ENCODE measurements around the gene PDE3A.
"Not testable (repeated sequence)": the region's sequence is repeated elsewhere in the genome, so short reads cannot be mapped to it uniquely, and the experiment has no call there.

PDE3A gene

GRCh38 chr12:20503858-20504257 is 135.5 kb downstream of the PDE3A start:
- no peak for DNase-seq

- DNase-seq = peak; percentile 54
Measured at GRCh38 chr12:20505056-20505455, 136.7 kb downstream of the PDE3A start.

- DNase-seq = no peak
Measured at GRCh38 chr12:20507056-20507455, 138.7 kb downstream of the PDE3A start.

GRCh38 chr12:20507711-20508110 is 139.4 kb downstream of the PDE3A start:
- DNase-seq = no peak

GRCh38 chr12:20508359-20508758 is 140.0 kb downstream of the PDE3A start:
- peak; percentile 53 for DNase-seq

- no peak for DNase-seq
Measured at GRCh38 chr12:20508962-20509361, 140.6 kb downstream of the PDE3A start.

GRCh38 chr12:20510811-20511210 is 142.5 kb downstream of the PDE3A start:
- DNase-seq = no peak

GRCh38 chr12:20513189-20513588 is 144.9 kb downstream of the PDE3A start:
- DNase-seq = no peak

GRCh38 chr12:20514598-20514997 is 146.3 kb downstream of the PDE3A start:
- no peak for DNase-seq

- no peak for DNase-seq
Measured at GRCh38 chr12:20520532-20520931, 152.2 kb downstream of the PDE3A start.

GRCh38 chr12:20523658-20524057 is 155.3 kb downstream of the PDE3A start:
- DNase-seq = peak; percentile 51

GRCh38 chr12:20524113-20524512 is 155.8 kb downstream of the PDE3A start:
- no peak for DNase-seq

GRCh38 chr12:20525064-20525610 is 156.8 kb downstream of the PDE3A start:
- DNase-seq = peak; percentile 34

GRCh38 chr12:20527417-20528163 is 159.3 kb downstream of the PDE3A start:
- peak; percentile 56 for DNase-seq

- DNase-seq = no peak
Measured at GRCh38 chr12:20528208-20528607, 159.9 kb downstream of the PDE3A start.

GRCh38 chr12:20546267-20546666 is 177.9 kb downstream of the PDE3A start:
- no peak for DNase-seq

GRCh38 chr12:20547816-20548575 is 179.7 kb downstream of the PDE3A start:
- DNase-seq = peak; percentile 34

GRCh38 chr12:20548611-20549010 is 180.3 kb downstream of the PDE3A start:
- no peak for DNase-seq

- DNase-seq = peak; percentile 43
Measured at GRCh38 chr12:20549108-20549719, 180.9 kb downstream of the PDE3A start.

GRCh38 chr12:20551742-20552442 is 183.6 kb downstream of the PDE3A start:
- not testable (repeated sequence) for DNase-seq

- not testable (repeated sequence) for DNase-seq
Measured at GRCh38 chr12:20552586-20552985, 184.2 kb downstream of the PDE3A start.

- no peak for DNase-seq
Measured at GRCh38 chr12:20555015-20555414, 186.7 kb downstream of the PDE3A start.

- DNase-seq = no peak
Measured at GRCh38 chr12:20555771-20556170, 187.4 kb downstream of the PDE3A start.
